ENCODE data around the gene ABHD10. TPM values are rescaled to one million over a fixed set of nuclear protein-coding genes. Genes with fewer than 3 reads are reported as not detected.

The ABHD10 gene
- total RNA-seq, 1 experiment from 2014 or later = 30.3 TPM

DNA sequence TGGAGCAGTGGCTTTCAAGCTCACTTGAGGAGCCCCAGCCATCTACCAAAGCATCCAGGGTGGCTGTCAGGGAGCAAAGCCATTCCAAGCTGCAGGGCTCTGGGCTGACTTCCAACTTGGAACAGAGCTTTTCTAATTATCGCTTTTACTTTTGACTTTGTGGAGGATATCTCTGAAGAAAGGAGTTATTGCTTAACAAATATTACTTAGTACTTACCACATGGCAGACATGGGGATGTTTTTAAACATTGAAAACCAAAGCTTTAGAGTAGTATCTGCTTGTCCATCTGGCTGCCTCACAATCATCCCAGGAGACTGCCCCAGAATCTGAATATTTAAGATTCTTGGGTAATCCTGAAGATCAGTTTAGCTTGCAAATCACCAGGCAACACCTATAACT is 28.8 kb downstream of the ABHD10 start:
- ChIA-PET POLR2A (no interaction called here), CTCF (no interaction called here)
- H3K9me3 ChIP-seq (ENCODE audit: control insufficient read depth, insufficient read depth, low read depth, low read length) = no peaks in the 10 kb centered on the region
- intact Hi-C loops (cut with micrococcal nuclease; ENCODE audit: unreplicated experiment) (no loop called here), in situ Hi-C loops (cut with HindIII; ENCODE audit: low pct_unique_long_range_greater_than_20kb, low sequenced_read_pairs) (no loop called here)
- TF ChIP-seq POLR2AphosphoS5 (IDR thresholded peaks at IDR 0.05; ENCODE audit: low read depth, low read length) (no peak), TCF7L2 (IDR thresholded peaks at IDR 0.05; ENCODE audit: low read depth, low read length) (no peak), SIN3A (IDR thresholded peaks at IDR 0.05; ENCODE audit: borderline replicate concordance, insufficient read depth, low read depth, low read length) (no peak), CTCF (IDR thresholded peaks at IDR 0.05) (no peak), REST (IDR thresholded peaks at IDR 0.05; ENCODE audit: insufficient read depth in 1 of 2, low read depth in 2 of 2, low read length in 1 of 2) (no peak)
- no peak overlapping the region for H3K27ac ChIP-seq (ENCODE audit: low read length)
- no TSS peak for BruUV-seq (replicated peaks)
- no peaks in the 10 kb centered on the region for H3K36me3 ChIP-seq (ENCODE audit: control insufficient read depth, insufficient read depth, low read length)
- H3K27me3 ChIP-seq (ENCODE audit: control insufficient read depth, insufficient read depth, low read length) = no peaks in the 10 kb centered on the region
- no peak for ATAC-seq
- H3K4me3 ChIP-seq (ENCODE audit: low read depth in 2 of 2, low read length in 2 of 2) = no peak overlapping the region
- DNase-seq (ENCODE audit: low read depth, low spot score) = no peak
- no peaks in the 10 kb centered on the region for H3K4me1 ChIP-seq (ENCODE audit: control insufficient read depth, insufficient read depth, low read length)

DNA sequence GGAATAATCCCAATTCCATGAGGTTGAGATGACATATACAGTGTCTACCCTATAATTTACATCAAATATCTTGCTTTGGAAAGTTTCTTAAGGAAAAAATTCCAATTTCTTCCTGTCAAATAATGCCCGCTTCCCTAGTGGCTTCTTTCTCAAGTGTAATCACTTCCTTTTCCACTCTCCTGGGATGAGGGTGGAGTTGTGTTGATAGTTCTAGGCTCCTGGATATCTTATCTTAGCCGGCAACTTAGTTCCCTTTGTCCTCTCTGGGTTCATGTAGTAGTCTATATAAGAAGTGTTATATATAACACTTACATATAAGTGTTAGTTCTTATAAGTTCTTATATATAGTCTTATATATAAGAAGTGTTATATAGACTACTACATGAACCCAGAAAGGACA is 30.8 kb downstream of the ABHD10 start:
- Histone ChIP-seq H3K9me3 (ENCODE audit: control insufficient read depth, insufficient read depth, low read depth, low read length) (no peaks in the 10 kb centered on the region), H3K27ac (ENCODE audit: low read length) (no peak overlapping the region), H3K4me1 (ENCODE audit: control insufficient read depth, insufficient read depth, low read length) (no peaks in the 10 kb centered on the region), H3K27me3 (ENCODE audit: control insufficient read depth, insufficient read depth, low read length) (no peaks in the 10 kb centered on the region), H3K36me3 (ENCODE audit: control insufficient read depth, insufficient read depth, low read length) (no peaks in the 10 kb centered on the region), H3K4me3 (ENCODE audit: low read depth in 2 of 2, low read length in 2 of 2) (no peak overlapping the region)
- no peak for TF ChIP-seq CTCF (IDR thresholded peaks at IDR 0.05)
- no peak for TF ChIP-seq REST (IDR thresholded peaks at IDR 0.05; ENCODE audit: insufficient read depth in 1 of 2, low read depth in 2 of 2, low read length in 1 of 2)
- TF ChIP-seq SIN3A (IDR thresholded peaks at IDR 0.05; ENCODE audit: borderline replicate concordance, insufficient read depth, low read depth, low read length) = no peak
- no peak for TF ChIP-seq POLR2AphosphoS5 (IDR thresholded peaks at IDR 0.05; ENCODE audit: low read depth, low read length)
- TF ChIP-seq TCF7L2 (IDR thresholded peaks at IDR 0.05; ENCODE audit: low read depth, low read length) = no peak
- ChIA-PET POLR2A (no interaction called here), CTCF (interaction anchor here (0.6 kb wide), 1 partner anchor 22 kb away, joined by 6 read pairs; no protein-coding TSS in a partner anchor)
- no TSS peak for BruUV-seq (replicated peaks)
- intact Hi-C loops (cut with micrococcal nuclease; ENCODE audit: unreplicated experiment) = no loop called here
- ATAC-seq = no peak
- no peak for DNase-seq (ENCODE audit: low read depth, low spot score)
- in situ Hi-C loops (cut with HindIII; ENCODE audit: low pct_unique_long_range_greater_than_20kb, low sequenced_read_pairs) = no loop called here
